ENCODE results near the gene CAMTA1. TPM values are rescaled to one million over a fixed set of nuclear protein-coding genes. Genes with fewer than 3 reads are reported as not detected.

CAMTA1 gene
- total RNA-seq, 1 donor from 2014 or later, result 109 TPM

GRCh38 chr1:7717748-7718368 is 932.6 kb downstream of the CAMTA1 start:
- no peak for TF ChIP-seq CTCF (conservative IDR thresholded peaks at IDR 0.05)
- Mint-ChIP-seq H3K36me3 (ENCODE audit: low read depth) (no peaks in the 10 kb centered on the region), H3K9me3 (no peaks in the 10 kb centered on the region), H3K27me3 (ENCODE audit: low read depth) (no peaks in the 10 kb centered on the region), H3K4me3 (no peak overlapping the region), H3K27ac (ENCODE audit: unreplicated experiment) (no peak overlapping the region), H3K4me1 (no peaks in the 10 kb centered on the region)
- DNase-seq (ENCODE audit: low read depth, low spot score), result no peak

DNA sequence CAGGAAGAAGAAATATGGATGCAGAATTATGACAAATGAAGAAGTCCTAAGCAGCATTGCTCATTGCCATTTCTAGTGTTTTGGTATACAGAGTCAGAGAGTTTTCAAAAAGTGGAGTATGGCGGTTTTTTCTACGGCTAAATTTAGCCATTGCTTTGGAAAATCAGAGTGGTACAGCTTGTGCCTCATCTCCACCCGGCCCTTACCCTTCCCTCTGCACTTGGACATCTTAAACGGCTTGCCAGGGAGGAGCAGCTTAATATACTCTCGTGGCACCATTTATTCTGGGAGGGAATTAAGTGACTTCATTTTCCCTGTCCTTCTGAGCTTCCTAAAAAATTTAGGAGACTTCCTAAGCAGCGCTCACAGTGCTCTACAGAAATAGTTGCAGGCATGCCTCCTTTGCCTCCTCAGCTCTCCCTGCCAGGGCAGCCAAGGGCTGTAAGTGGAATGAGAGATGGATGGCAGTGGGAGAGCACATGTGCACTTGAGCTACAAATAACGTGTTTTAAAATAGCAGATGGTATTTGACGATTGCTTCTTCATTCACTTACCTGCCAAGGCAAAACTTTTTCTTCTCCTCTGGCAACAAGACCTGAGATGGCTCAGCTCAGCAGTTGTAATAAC is 934.3 kb downstream of the CAMTA1 start:
- no peaks in the 10 kb centered on the region for H3K9me3 Mint-ChIP-seq
- H3K4me3 Mint-ChIP-seq, result no peak overlapping the region
- H3K4me1 Mint-ChIP-seq, result no peaks in the 10 kb centered on the region
- no peaks in the 10 kb centered on the region for H3K27me3 Mint-ChIP-seq (ENCODE audit: low read depth)
- no peak overlapping the region for H3K27ac Mint-ChIP-seq (ENCODE audit: unreplicated experiment)
- DNase-seq (ENCODE audit: low read depth, low spot score), result no peak
- TF ChIP-seq CTCF (conservative IDR thresholded peaks at IDR 0.05), result no peak
- H3K36me3 Mint-ChIP-seq (ENCODE audit: low read depth), result no peaks in the 10 kb centered on the region

GRCh38 chr1:7721940-7722669 is 936.9 kb downstream of the CAMTA1 start:
- Mint-ChIP-seq H3K36me3 (ENCODE audit: low read depth) (no peaks in the 10 kb centered on the region), H3K9me3 (no peaks in the 10 kb centered on the region), H3K4me1 (no peaks in the 10 kb centered on the region), H3K27ac (ENCODE audit: unreplicated experiment) (no peak overlapping the region), H3K4me3 (no peak overlapping the region), H3K27me3 (ENCODE audit: low read depth) (no peaks in the 10 kb centered on the region)
- DNase-seq (ENCODE audit: low read depth, low spot score), result no peak
- TF ChIP-seq CTCF (conservative IDR thresholded peaks at IDR 0.05), result no peak

- Mint-ChIP-seq H3K4me3 (no peak overlapping the region), H3K27ac (ENCODE audit: unreplicated experiment) (no peak overlapping the region), H3K36me3 (ENCODE audit: low read depth) (no peaks in the 10 kb centered on the region), H3K4me1 (no peaks in the 10 kb centered on the region), H3K9me3 (no peaks in the 10 kb centered on the region), H3K27me3 (ENCODE audit: low read depth) (no peaks in the 10 kb centered on the region)
- no peak for TF ChIP-seq CTCF (conservative IDR thresholded peaks at IDR 0.05)
- no peak for DNase-seq (ENCODE audit: low read depth, low spot score)
Measured at GRCh38 chr1:7722670-7723012, 937.4 kb downstream of the CAMTA1 start.

DNA sequence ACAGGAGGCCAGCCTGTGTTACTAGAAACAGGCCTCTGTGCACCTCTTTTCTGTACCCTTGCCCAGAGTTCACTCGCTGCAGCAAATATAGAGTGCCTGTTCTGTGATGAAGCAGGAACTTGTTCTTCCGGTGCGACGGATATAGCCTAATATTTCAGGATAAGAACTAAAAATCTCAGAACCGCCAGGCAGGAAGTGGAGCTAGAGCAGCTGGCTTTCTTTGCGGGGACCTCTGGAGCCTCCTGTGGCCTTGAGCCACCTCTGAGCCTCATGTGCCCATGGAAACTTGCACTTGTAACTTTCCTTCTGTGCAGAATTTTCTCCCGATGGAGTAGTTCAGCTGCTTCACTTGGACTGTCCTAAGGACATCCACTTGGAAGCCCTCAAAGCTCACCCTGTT is 941.4 kb downstream of the CAMTA1 start:
- no peak for TF ChIP-seq CTCF (conservative IDR thresholded peaks at IDR 0.05)
- no peak overlapping the region for H3K4me3 Mint-ChIP-seq
- H3K27me3 Mint-ChIP-seq (ENCODE audit: low read depth), result no peaks in the 10 kb centered on the region

More for the DNA sequence above, 941.4 kb downstream of the CAMTA1 start:
- DNase-seq (ENCODE audit: low read depth, low spot score), result no peak
- Mint-ChIP-seq H3K4me1 (peaks cover 11% of the 10 kb centered on the region), H3K9me3 (no peaks in the 10 kb centered on the region), H3K36me3 (ENCODE audit: low read depth) (no peaks in the 10 kb centered on the region), H3K27ac (ENCODE audit: unreplicated experiment) (no peak overlapping the region)

All from neural crest cell (in vitro differentiated cells).